K562 (cell line): ENCODE measurements around the gene PLOD1. TPM values are rescaled to one million over a fixed set of nuclear protein-coding genes. Genes with fewer than 3 reads are reported as not detected.

Source experiments
- ATF6 ChIP-seq: sonication (generic); formaldehyde crosslinking; IDR thresholded peaks from 2 replicates; pipeline ENCODE4 v1.4.0; 2020; ENCODE audit warnings: mild to moderate bottlenecking, missing genetic modification reagents
- CEBPG ChIP-seq, 3 experiments: fragments of 200-800 bp in 1 of 3; sonication (Bioruptor generic) in 1 of 3; sonication (generic) in 1 of 3; formaldehyde crosslinking in 1 of 3; IDR thresholded peaks in 2 of 3; conservative IDR thresholded peaks in 1 of 3; 2 replicates each; pipeline versions ENCODE4 v1.6.1 to v1.8.0; 2016 to 2022; ENCODE audit warnings: missing compliant biosample characterization in 2 of 3, missing genetic modification characterization in 2 of 3, mild to moderate bottlenecking in 1 of 3, missing genetic modification reagents in 1 of 3
- ESRRA ChIP-seq: fragments of 450-650 bp; IDR thresholded peaks from 2 replicates; pipeline ENCODE4 v1.6.1; 2014; ENCODE audit warnings: low read depth, mild to moderate bottlenecking, moderate library complexity, borderline replicate concordance
- HDAC2 ChIP-seq: fragments of 450-650 bp; IDR thresholded peaks from 2 replicates; pipeline ENCODE4 v1.6.1; 2016; ENCODE audit warnings: mild to moderate bottlenecking
- RBM25 ChIP-seq: fragments of 200-400 bp; formaldehyde crosslinking; IDR thresholded peaks from 2 replicates; pipeline ENCODE4 v1.6.1; 2018; ENCODE audit warnings: low read length, low read depth, moderate library complexity; ENCODE audit not compliant: severe bottlenecking
- SIN3A ChIP-seq, 2 experiments: fragments of 150-350 bp in 1 of 2; IDR thresholded peaks; 2 replicates each; pipeline ENCODE4 v1.6.1; 2011 to 2016; ENCODE audit warnings: borderline replicate concordance in 2 of 2, low read depth in 2 of 2, low read length in 2 of 2, mild to moderate bottlenecking in 2 of 2, moderate library complexity in 2 of 2; ENCODE audit not compliant: control insufficient read depth in 1 of 2
- TAF7 ChIP-seq: fragments of 450-650 bp; IDR thresholded peaks from 2 replicates; pipeline ENCODE4 v1.6.1; 2016; ENCODE audit warnings: missing genetic modification characterization, missing compliant biosample characterization
- TBL1XR1 ChIP-seq, 2 experiments: IDR thresholded peaks; 2 replicates each; pipeline ENCODE4 v1.6.1; 2012; ENCODE audit warnings: improper control_type of control experiment in 2 of 2, low read length in 2 of 2, mild to moderate bottlenecking in 1 of 2
- ZNF24 ChIP-seq: fragments of 450-650 bp; IDR thresholded peaks from 2 replicates; pipeline ENCODE4 v1.6.1; 2016
- polyA plus RNA-seq, 8 experiments: library from polyadenylated mRNA; depleted of rRNA in 4 of 8; stranded (reverse) in 5 of 8; unstranded in 3 of 8; fragments of >200 nt; fragmentation: Nextera tagmentation in 2 of 8; fragmentation: Illumina TruSeq in 1 of 8; extraction: Ambion mirVana in 2 of 8; extraction: Trizol in 1 of 8; gene quantifications; 2 replicates each; pipeline versions ENCODE4 v1.2.1 to v1.2.3, GENCODE V29; 2011 to 2014; ENCODE audit warnings: inconsistent platforms in 1 of 8, missing spikeins in 1 of 8
- total RNA-seq, 7 experiments: library from RNA; depleted of rRNA in 6 of 7; stranded (reverse); fragments of >200 nt in 6 of 7; fragmentation: Illumina TruSeq in 2 of 7; extraction: Trizol in 2 of 7; gene quantifications; 2 replicates each; pipeline versions ENCODE4 v1.2.1 to v1.2.3, GENCODE V29; 2011 to 2021; ENCODE audit warnings: low replicate concordance in 1 of 7

PLOD1 gene
- total and polyA plus RNA-seq, 9 of the 15 experiments (the other 6 are each of a cell fraction or from before 2014, with no cell fraction given) = 16.6 to 90.8 (median 52.7) TPM

DNA sequence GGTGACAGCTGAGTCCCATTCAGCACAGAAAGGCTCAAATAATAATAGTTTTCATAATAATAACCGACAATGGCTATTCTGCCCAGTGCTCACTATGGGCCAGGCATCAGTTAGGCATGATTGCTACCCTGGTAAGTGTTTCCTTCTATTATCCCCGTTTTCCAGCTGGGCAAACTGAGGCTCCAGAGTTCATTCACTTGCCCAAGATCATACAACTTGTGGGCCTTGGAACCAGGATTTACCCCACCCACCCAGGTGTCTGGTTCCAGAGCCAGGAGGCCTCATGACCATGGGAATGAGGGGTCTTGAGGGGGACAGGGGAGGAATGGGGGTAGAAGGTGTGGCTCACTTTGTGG, 518 bp downstream of the PLOD1 start (continued):
- TF ChIP-seq CEBPG (CRISPR knock-in tag; IDR thresholded peaks at IDR 0.05) (no peak), CEBPG (tag; conservative IDR thresholded peaks at IDR 0.05 in 1 of 2, IDR thresholded peaks at IDR 0.05 in 1 of 2) (no peak), ATF6 (CRISPR knock-in tag) (0 out of 2 replicates have a peak, but pooled peaks have one; percentile 62), ESRRA (0 out of 2 replicates have a peak, but pooled peaks have one; percentile 13), SIN3A (IDR thresholded peaks at IDR 0.05; ENCODE audit: borderline replicate concordance in 2 of 2, control insufficient read depth in 1 of 2, low read depth in 2 of 2, low read length in 2 of 2) (peak in 1 of 2 experiments; percentile 13; a peak in 2 of 4 replicates), TBL1XR1 (IDR thresholded peaks at IDR 0.05; ENCODE audit: low read length in 2 of 2) (0 out of 4 replicates have a peak, but pooled peaks have one; percentile 16 to 36), TAF7 (no peak), ZNF24 (peak; percentile 56; the same call in 1 of the 2 replicates), HDAC2 (peak; percentile 75), RBM25 (peak; percentile 96)
- TF ChIP-seq, all 486 proteins: peak for 16
